ENCODE data around the gene EHD3.

Gene EHD3

GRCh38 chr2:31212659-31213600, 21.0 kb upstream of the EHD3 start:
- DNase-seq (ENCODE audit: low read depth in 1 of 2, low spot score in 1 of 2): no peak

- no peak for DNase-seq (ENCODE audit: low read depth in 1 of 2, low spot score in 1 of 2)
Measured at GRCh38 chr2:31213601-31214443, 20.1 kb upstream of the EHD3 start.

GRCh38 chr2:31214444-31214915, 19.5 kb upstream of the EHD3 start:
- DNase-seq (ENCODE audit: low read depth in 1 of 2, low spot score in 1 of 2): no peak

- DNase-seq (ENCODE audit: low read depth in 1 of 2, low spot score in 1 of 2): no peak
Measured at GRCh38 chr2:31216734-31217133, 17.2 kb upstream of the EHD3 start.

- DNase-seq (ENCODE audit: low read depth in 1 of 2, low spot score in 1 of 2): no peak
Measured at GRCh38 chr2:31217465-31218200, 16.3 kb upstream of the EHD3 start, which contains the start of gene CAPN14. Gene CAPN14, minus strand, starts transcription at chr2:31217515. Its CDS starts 12,068 bp downstream, at chr2:31205447.

- DNase-seq (ENCODE audit: low read depth in 1 of 2, low spot score in 1 of 2): no peak
Measured at GRCh38 chr2:31219131-31219969, 14.6 kb upstream of the EHD3 start.

- no peak for DNase-seq (ENCODE audit: low read depth in 1 of 2, low spot score in 1 of 2)
Measured at GRCh38 chr2:31221544-31221943, 12.4 kb upstream of the EHD3 start.

- DNase-seq (ENCODE audit: low read depth in 1 of 2, low spot score in 1 of 2): no peak
Measured at GRCh38 chr2:31222071-31222470, 11.9 kb upstream of the EHD3 start.

- DNase-seq (ENCODE audit: low read depth in 1 of 2, low spot score in 1 of 2): no peak
Measured at GRCh38 chr2:31223026-31223425, 10.9 kb upstream of the EHD3 start.

- DNase-seq (ENCODE audit: low read depth in 1 of 2, low spot score in 1 of 2): no peak
Measured at GRCh38 chr2:31223749-31224148, 10.2 kb upstream of the EHD3 start.

GRCh38 chr2:31226266-31226665, 7.7 kb upstream of the EHD3 start:
- DNase-seq (ENCODE audit: low read depth in 1 of 2, low spot score in 1 of 2): no peak

GRCh38 chr2:31227110-31227509, 6.8 kb upstream of the EHD3 start:
- no peak for DNase-seq (ENCODE audit: low read depth in 1 of 2, low spot score in 1 of 2)

GRCh38 chr2:31227711-31228125, 6.2 kb upstream of the EHD3 start:
- DNase-seq (ENCODE audit: low read depth in 1 of 2, low spot score in 1 of 2): no peak

- DNase-seq (ENCODE audit: low read depth in 1 of 2, low spot score in 1 of 2): no peak
Measured at GRCh38 chr2:31228717-31229116, 5.2 kb upstream of the EHD3 start.

- no peak for DNase-seq (ENCODE audit: low read depth in 1 of 2, low spot score in 1 of 2)
Measured at GRCh38 chr2:31230751-31231150, 3.2 kb upstream of the EHD3 start.

GRCh38 chr2:31231571-31232302, 2.2 kb upstream of the EHD3 start:
- DNase-seq (ENCODE audit: low read depth in 1 of 2, low spot score in 1 of 2): no peak

- no peak for DNase-seq (ENCODE audit: low read depth in 1 of 2, low spot score in 1 of 2)
Measured at GRCh38 chr2:31232586-31232985, 1.4 kb upstream of the EHD3 start.

- no peak for DNase-seq (ENCODE audit: low read depth in 1 of 2, low spot score in 1 of 2)
Measured at GRCh38 chr2:31233231-31233630, 721 bp upstream of the EHD3 start.

- DNase-seq (ENCODE audit: low read depth in 1 of 2, low spot score in 1 of 2): no peak
Measured at GRCh38 chr2:31234683-31235503, 941 bp downstream of the EHD3 start.
